GM19395 (cell line): ENCODE measurements around the gene BACH1.

Source experiments
- ATAC-seq: cut with Tn5 transposase; IDR thresholded peaks from one replicate; pipeline ENCODE4 v1.9.1; 2021; ENCODE audit warnings: mild to moderate bottlenecking, moderate library complexity; ENCODE audit not compliant: unreplicated experiment

Gene BACH1

GRCh38 chr21:29376556-29376955, 77.8 kb downstream of the BACH1 start:
- ATAC-seq, result peak; percentile 81

GRCh38 chr21:29377266-29377665, 78.5 kb downstream of the BACH1 start:
- ATAC-seq, result no peak

GRCh38 chr21:29378832-29379231, 80.1 kb downstream of the BACH1 start:
- no peak for ATAC-seq

GRCh38 chr21:29379517-29380054, 80.9 kb downstream of the BACH1 start:
- no peak for ATAC-seq

- no peak for ATAC-seq
Observed at GRCh38 chr21:29382030-29382654, 83.4 kb downstream of the BACH1 start.

- no peak for ATAC-seq
Observed at GRCh38 chr21:29384683-29385359, 86.1 kb downstream of the BACH1 start.

- ATAC-seq, result no peak
Observed at GRCh38 chr21:29385934-29386520, 87.3 kb downstream of the BACH1 start.

GRCh38 chr21:29386803-29387202, 88.1 kb downstream of the BACH1 start:
- no peak for ATAC-seq

GRCh38 chr21:29387598-29387997, 88.9 kb downstream of the BACH1 start:
- ATAC-seq, result no peak

- ATAC-seq, result no peak
Observed at GRCh38 chr21:29389136-29389535, 90.4 kb downstream of the BACH1 start.

GRCh38 chr21:29390778-29391177, 92.1 kb downstream of the BACH1 start:
- ATAC-seq, result no peak

GRCh38 chr21:29394051-29394450, 95.3 kb downstream of the BACH1 start:
- ATAC-seq, result no peak
